NCI-H2227 (cell line): Measurements from ENCODE around the gene RNF207.
A peak's percentile ranks its signal among the peaks of the same experiment; 100 is the strongest.

ENCODE experiments used
- DNase-seq: peaks from one replicate; lab custom pipeline; 2025; ENCODE audit not compliant: unreplicated experiment; lab: John Stamatoyannopoulos, UW

RNF207 gene

GRCh38 chr1:6224718-6225117 lies 18.8 kb downstream of the RNF207 start:
- no peak for DNase-seq

- no peak for DNase-seq
Measured at GRCh38 chr1:6225651-6226050, 19.7 kb downstream of the RNF207 start.

- DNase-seq: no peak
Measured at GRCh38 chr1:6233376-6233775, 27.5 kb downstream of the RNF207 start.

- no peak for DNase-seq
Measured at GRCh38 chr1:6234502-6235295, 28.8 kb downstream of the RNF207 start.

- no peak for DNase-seq
Measured at GRCh38 chr1:6235296-6235677, 29.4 kb downstream of the RNF207 start.

- no peak for DNase-seq
Measured at GRCh38 chr1:6237093-6237492, 31.2 kb downstream of the RNF207 start.

GRCh38 chr1:6239213-6239752 lies 33.4 kb downstream of the RNF207 start:
- no peak for DNase-seq

GRCh38 chr1:6239950-6240768 lies 34.2 kb downstream of the RNF207 start:
- peak; percentile 58 for DNase-seq

GRCh38 chr1:6241107-6241886 lies 35.4 kb downstream of the RNF207 start:
- DNase-seq: no peak

- DNase-seq: peak; percentile 61
Measured at GRCh38 chr1:6241887-6242740, 36.2 kb downstream of the RNF207 start.

GRCh38 chr1:6243053-6243834 lies 37.3 kb downstream of the RNF207 start:
- no peak for DNase-seq

GRCh38 chr1:6243993-6244392 lies 38.1 kb downstream of the RNF207 start, which contains the start of gene HES3:
Gene HES3 (plus strand): TSS chr1:6244179. CDS start chr1:6244366, 187 bp downstream.
- no peak for DNase-seq

GRCh38 chr1:6244401-6245049 lies 38.6 kb downstream of the RNF207 start:
- no peak for DNase-seq

GRCh38 chr1:6245086-6245868 lies 39.4 kb downstream of the RNF207 start:
- DNase-seq: peak; percentile 90

GRCh38 chr1:6245869-6246496 lies 40.1 kb downstream of the RNF207 start:
- DNase-seq: peak; percentile 97

- DNase-seq: peak; percentile 90
Measured at GRCh38 chr1:6246497-6247467, 40.9 kb downstream of the RNF207 start.
